Gastroesophageal sphincter (tissue), 3 donors: Measurements from ENCODE around the gene THRB.

ENCODE experiments used
- POLR2A ChIP-seq, 2 donors: fragments of 450-650 bp; IDR thresholded peaks; one replicate each; pipeline ENCODE4 v1.6.1; 2017; ENCODE audit warnings: antibody characterized with exemption in 2 of 2, mild to moderate bottlenecking in 2 of 2, moderate library complexity in 1 of 2
- POLR2AphosphoS5 ChIP-seq: sonication (generic); formaldehyde crosslinking; IDR thresholded peaks from one replicate; pipeline ENCODE4 v1.6.1; 2017; ENCODE audit warnings: antibody characterized with exemption
- TF ChIP-seq, protein P1 (sequence below), 4 experiments: fragments of 200-600 bp in 2 of 4; fragments of 450-650 bp in 2 of 4; sonication (generic) in 1 of 4; IDR thresholded peaks; one replicate each; pipeline ENCODE4 v1.5.1; 2017 to 2019; ENCODE audit warnings: antibody characterized with exemption in 4 of 4, mild to moderate bottlenecking in 2 of 4, moderate library complexity in 2 of 4

DNA sequence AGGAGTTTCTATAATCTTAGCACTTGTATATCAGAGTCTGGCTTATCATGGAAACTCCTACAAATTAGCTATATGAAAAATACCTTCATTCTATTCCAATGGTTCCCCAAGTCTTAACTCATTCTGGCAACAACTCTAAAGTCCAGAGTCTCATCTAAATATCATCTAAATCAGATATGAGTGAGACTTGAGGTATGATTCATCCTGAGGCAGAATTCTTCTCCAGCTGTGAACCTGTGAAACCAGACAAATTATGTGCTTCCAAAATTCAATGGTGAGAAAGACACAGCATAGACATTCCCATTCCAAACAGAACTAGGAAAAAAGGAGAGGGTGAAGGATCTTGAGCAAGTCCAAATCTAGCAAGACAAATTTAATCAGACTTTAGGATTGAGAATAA is 138.8 kb downstream of the THRB start:
- no peak for TF ChIP-seq POLR2AphosphoS5
- TF ChIP-seq, protein P1, sequence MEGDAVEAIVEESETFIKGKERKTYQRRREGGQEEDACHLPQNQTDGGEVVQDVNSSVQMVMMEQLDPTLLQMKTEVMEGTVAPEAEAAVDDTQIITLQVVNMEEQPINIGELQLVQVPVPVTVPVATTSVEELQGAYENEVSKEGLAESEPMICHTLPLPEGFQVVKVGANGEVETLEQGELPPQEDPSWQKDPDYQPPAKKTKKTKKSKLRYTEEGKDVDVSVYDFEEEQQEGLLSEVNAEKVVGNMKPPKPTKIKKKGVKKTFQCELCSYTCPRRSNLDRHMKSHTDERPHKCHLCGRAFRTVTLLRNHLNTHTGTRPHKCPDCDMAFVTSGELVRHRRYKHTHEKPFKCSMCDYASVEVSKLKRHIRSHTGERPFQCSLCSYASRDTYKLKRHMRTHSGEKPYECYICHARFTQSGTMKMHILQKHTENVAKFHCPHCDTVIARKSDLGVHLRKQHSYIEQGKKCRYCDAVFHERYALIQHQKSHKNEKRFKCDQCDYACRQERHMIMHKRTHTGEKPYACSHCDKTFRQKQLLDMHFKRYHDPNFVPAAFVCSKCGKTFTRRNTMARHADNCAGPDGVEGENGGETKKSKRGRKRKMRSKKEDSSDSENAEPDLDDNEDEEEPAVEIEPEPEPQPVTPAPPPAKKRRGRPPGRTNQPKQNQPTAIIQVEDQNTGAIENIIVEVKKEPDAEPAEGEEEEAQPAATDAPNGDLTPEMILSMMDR (IDR thresholded peaks at IDR 0.05) = no peak
- TF ChIP-seq POLR2A (IDR thresholded peaks at IDR 0.05) = no peak
